Activated T-helper 2 cell treated with anti-CD3 and anti-CD28 coated beads, Interferon-gamma antibody, Interleukin-2, Interleukin-4, amounts not matched to agents 10 μg/mL and 5 μg/mL and 100 μg/mL, durations not matched to agents 14 hours and 24 hours and 36 hours (primary cell): ENCODE results near the gene UBE2F. TPM values are rescaled to one million over a fixed set of nuclear protein-coding genes. Genes with fewer than 3 reads are reported as not detected.
A peak's percentile ranks its signal among the peaks of the same experiment; 100 is the strongest.

Experiments
- DNase-seq: peaks from one replicate; pipeline ENCODE4 v3.0.0; 2021; ENCODE audit warnings: low spot score
- H3K27ac Mint-ChIP-seq: one replicate; pipeline ENCODE4 v1.8.0; 2021; ENCODE audit warnings: mixed read lengths
- H3K27me3 Mint-ChIP-seq: one replicate; pipeline ENCODE4 v1.8.0; 2021; ENCODE audit warnings: low read depth, mixed read lengths
- H3K36me3 Mint-ChIP-seq: one replicate; pipeline ENCODE4 v1.8.0; 2021; ENCODE audit warnings: low read depth, mixed read lengths
- H3K4me1 Mint-ChIP-seq: one replicate; pipeline ENCODE4 v1.8.0; 2021; ENCODE audit warnings: low read depth, mixed read lengths
- H3K4me3 Mint-ChIP-seq: one replicate; pipeline ENCODE4 v1.8.0; 2021; ENCODE audit warnings: low read depth, mild to moderate bottlenecking, moderate library complexity, mixed read lengths
- H3K9me3 Mint-ChIP-seq: one replicate; pipeline ENCODE4 v1.8.0; 2021; ENCODE audit warnings: mixed read lengths
- intact Hi-C: fragments of 100-400 bp; cut with micrococcal nuclease; formaldehyde crosslinking; loops from one replicate; pipeline ENCODE4 v1.15.1; 2023
- total RNA-seq: library from RNA; stranded (reverse); gene quantifications from 2 replicates; pipeline ENCODE4 v1.2.3, GENCODE V29; 2022

The UBE2F gene
- total RNA-seq, 1 donor from 2014 or later = 137 TPM

GRCh38 chr2:238082827-238083226 is 116.0 kb downstream of the UBE2F start:
- intact Hi-C loops = no loop called here
- no peak overlapping the region for H3K27ac Mint-ChIP-seq
- peaks cover 7% of the 10 kb centered on the region for H3K4me1 Mint-ChIP-seq
- peak; percentile 3 for DNase-seq
- H3K4me3 Mint-ChIP-seq = no peak overlapping the region
- H3K27me3 Mint-ChIP-seq = no peaks in the 10 kb centered on the region
- no peaks in the 10 kb centered on the region for H3K9me3 Mint-ChIP-seq
- peaks cover 83% of the 10 kb centered on the region for H3K36me3 Mint-ChIP-seq

- H3K4me1 Mint-ChIP-seq = peaks cover 6% of the 10 kb centered on the region
- no peak overlapping the region for H3K27ac Mint-ChIP-seq
- H3K9me3 Mint-ChIP-seq = no peaks in the 10 kb centered on the region
- no peak overlapping the region for H3K4me3 Mint-ChIP-seq
- intact Hi-C loops = no loop called here
- H3K36me3 Mint-ChIP-seq = peaks cover 82% of the 10 kb centered on the region
- no peaks in the 10 kb centered on the region for H3K27me3 Mint-ChIP-seq
- peak; percentile 7 for DNase-seq
Observed at GRCh38 chr2:238083919-238084318, 117.1 kb downstream of the UBE2F start.

GRCh38 chr2:238084761-238085160 is 117.9 kb downstream of the UBE2F start:
- Mint-ChIP-seq H3K27me3 (no peaks in the 10 kb centered on the region), H3K9me3 (no peaks in the 10 kb centered on the region), H3K4me1 (peaks cover 6% of the 10 kb centered on the region), H3K4me3 (no peak overlapping the region), H3K36me3 (peaks cover 83% of the 10 kb centered on the region), H3K27ac (no peak overlapping the region)
- no peak for DNase-seq
- intact Hi-C loops = no loop called here

GRCh38 chr2:238085899-238086298 is 119.1 kb downstream of the UBE2F start:
- H3K36me3 Mint-ChIP-seq = peaks cover 79% of the 10 kb centered on the region
- peaks cover 6% of the 10 kb centered on the region for H3K4me1 Mint-ChIP-seq
- H3K9me3 Mint-ChIP-seq = no peaks in the 10 kb centered on the region
- H3K4me3 Mint-ChIP-seq = no peak overlapping the region
- H3K27me3 Mint-ChIP-seq = no peaks in the 10 kb centered on the region
- intact Hi-C loops = no loop called here
- DNase-seq = no peak
- no peak overlapping the region for H3K27ac Mint-ChIP-seq

- no peak for DNase-seq
- Mint-ChIP-seq H3K36me3 (peaks cover 70% of the 10 kb centered on the region), H3K27me3 (no peaks in the 10 kb centered on the region), H3K27ac (no peak overlapping the region), H3K4me1 (peaks cover 6% of the 10 kb centered on the region), H3K4me3 (no peak overlapping the region), H3K9me3 (no peaks in the 10 kb centered on the region)
- intact Hi-C loops = no loop called here
Observed at GRCh38 chr2:238087211-238087610, 120.4 kb downstream of the UBE2F start.

DNA sequence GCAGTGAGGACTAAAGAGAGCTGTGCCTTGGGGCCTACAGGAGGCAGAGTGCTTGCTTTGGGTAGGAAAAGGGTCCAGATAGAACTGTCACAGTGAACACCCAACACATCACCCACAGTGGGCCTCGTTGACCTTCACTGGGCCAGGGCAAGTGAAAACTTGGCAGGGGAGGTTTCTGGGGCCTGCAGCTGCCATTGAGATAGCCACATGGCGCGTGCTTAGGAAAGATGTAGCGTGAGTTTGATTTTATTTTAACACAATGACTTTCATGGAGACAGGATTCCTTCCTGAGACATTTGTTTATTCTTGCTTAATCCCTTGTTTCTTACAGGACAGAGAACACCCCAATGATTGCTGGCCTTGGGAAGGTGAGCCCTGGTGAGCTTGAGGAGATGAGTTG is 124.1 kb downstream of the UBE2F start:
- H3K4me3 Mint-ChIP-seq = no peak overlapping the region
- H3K36me3 Mint-ChIP-seq = peaks cover 57% of the 10 kb centered on the region
- H3K9me3 Mint-ChIP-seq = no peaks in the 10 kb centered on the region
- H3K4me1 Mint-ChIP-seq = peaks cover 6% of the 10 kb centered on the region
- intact Hi-C loops = no loop called here
- no peaks in the 10 kb centered on the region for H3K27me3 Mint-ChIP-seq
- DNase-seq = peak; percentile 5
- no peak overlapping the region for H3K27ac Mint-ChIP-seq

DNA sequence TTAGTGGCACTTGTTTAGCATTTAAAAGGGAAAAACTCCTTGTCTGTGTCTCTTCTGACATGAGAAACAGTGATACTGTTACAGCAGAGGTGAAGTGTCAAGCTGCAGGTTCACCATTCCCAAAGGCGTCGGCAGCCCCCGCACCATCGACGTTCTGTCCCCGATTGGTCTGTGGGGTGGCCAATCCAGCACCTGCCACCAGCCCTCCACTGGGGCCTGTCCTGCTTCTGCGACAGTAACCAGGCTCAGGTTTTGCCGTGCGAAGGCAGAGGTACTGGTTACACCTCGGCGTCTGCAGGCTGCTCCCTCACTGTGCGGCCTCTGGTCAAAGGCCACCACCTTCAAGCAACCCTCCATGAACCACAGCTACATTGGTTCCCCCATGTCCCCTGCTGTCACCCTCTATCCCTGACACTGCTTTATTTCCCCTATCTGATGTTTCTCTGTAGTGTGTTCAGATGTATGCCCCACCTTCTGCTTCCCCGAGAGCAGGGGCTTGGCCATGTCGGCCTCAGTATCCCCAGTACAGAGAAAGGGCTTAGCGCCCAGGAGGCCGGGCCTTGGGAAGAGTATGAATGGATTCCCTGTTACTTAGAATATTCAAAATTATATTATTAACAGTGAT is 124.7 kb downstream of the UBE2F start:
- H3K36me3 Mint-ChIP-seq = peaks cover 56% of the 10 kb centered on the region
- H3K4me1 Mint-ChIP-seq = peaks cover 6% of the 10 kb centered on the region
- H3K27me3 Mint-ChIP-seq = no peaks in the 10 kb centered on the region
- H3K27ac Mint-ChIP-seq = peak overlapping the region; percentile 42
- no peaks in the 10 kb centered on the region for H3K9me3 Mint-ChIP-seq
- no peak overlapping the region for H3K4me3 Mint-ChIP-seq
- intact Hi-C loops = no loop called here
- DNase-seq = peak; percentile 6

Other genes starting within 250 kb of the UBE2F start
- 0.92 and 1.0 TPM in 2 replicates for gene RBM44, start 168.2 kb upstream of the UBE2F start, total RNA-seq
- gene RAMP1, start 107.4 kb upstream of the UBE2F start, total RNA-seq = 13.1 and 14.0 TPM in 2 replicates
- gene SCLY, start 94.0 kb downstream of the UBE2F start, total RNA-seq = 98.6 and 102 TPM in 2 replicates
- 0.07 and 0.14 TPM in 2 replicates for gene ESPNL, start 133.3 kb downstream of the UBE2F start, total RNA-seq
- not detected in 2 replicates for gene KLHL30, start 171.7 kb downstream of the UBE2F start, total RNA-seq
- gene ERFE, start 192.0 kb downstream of the UBE2F start, total RNA-seq = 0.46 and 1.1 TPM in 2 replicates
- 67.1 and 71.3 TPM in 2 replicates for gene ILKAP, start 236.7 kb downstream of the UBE2F start, total RNA-seq